ENCODE data around the gene ATPAF2. TPM values are rescaled to one million over a fixed set of nuclear protein-coding genes. Genes with fewer than 3 reads are reported as not detected.

ATPAF2 gene
- total RNA-seq, 2 donors from 2014 or later, result 23.5 to 44.5 TPM

DNA sequence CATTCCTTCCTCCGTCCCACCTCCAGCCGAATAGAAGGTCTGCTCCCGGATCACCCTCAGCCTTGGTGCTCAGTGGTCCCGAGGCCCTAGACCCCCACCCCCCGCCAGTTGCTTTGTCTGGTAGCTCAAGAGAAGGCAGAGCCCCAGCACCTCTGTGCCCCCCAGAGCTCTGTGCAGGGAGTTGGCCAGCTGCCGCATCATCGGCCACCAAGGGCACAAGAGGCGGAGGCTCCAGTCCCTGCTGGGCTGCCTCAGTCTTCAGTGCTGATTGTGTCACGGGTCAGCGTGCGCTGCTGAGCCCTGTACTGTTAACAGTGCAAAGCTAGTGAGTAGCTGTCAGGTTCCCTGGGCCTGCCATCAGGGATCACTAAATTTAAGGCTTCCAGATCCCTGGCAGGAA, 26.6 kb upstream of the ATPAF2 start:
- Histone ChIP-seq H3K9ac (ENCODE audit: low read depth in 2 of 2, low read length in 2 of 2) (no peak overlapping the region), H3K27ac (no peak overlapping the region), H3K27me3 (no peaks in the 10 kb centered on the region), H3K4me3 (no peak overlapping the region), H3K4me1 (no peaks in the 10 kb centered on the region), H3K36me3 (peaks cover 6% of the 10 kb centered on the region), H3K9me3 (no peaks in the 10 kb centered on the region)
- no peak for DNase-seq
- intact Hi-C loops (cut with DNase I), result no loop called here
- no peak for TF ChIP-seq CTCF (IDR thresholded peaks at IDR 0.05)

GRCh38 chr17:18064053-18064452, 25.1 kb upstream of the ATPAF2 start:
- intact Hi-C loops (cut with DNase I), result no loop called here
- DNase-seq, result no peak
- H3K27ac ChIP-seq, result no peak overlapping the region
- no peaks in the 10 kb centered on the region for H3K27me3 ChIP-seq
- no peak overlapping the region for H3K9ac ChIP-seq (ENCODE audit: low read depth in 2 of 2, low read length in 2 of 2)
- no peak overlapping the region for H3K4me3 ChIP-seq
- H3K36me3 ChIP-seq, result peaks cover 6% of the 10 kb centered on the region
- H3K4me1 ChIP-seq, result no peaks in the 10 kb centered on the region
- no peaks in the 10 kb centered on the region for H3K9me3 ChIP-seq
- no peak for TF ChIP-seq CTCF (IDR thresholded peaks at IDR 0.05)

- no peak overlapping the region for H3K27ac ChIP-seq
- H3K9ac ChIP-seq (ENCODE audit: low read depth in 2 of 2, low read length in 2 of 2), result no peak overlapping the region
- H3K4me3 ChIP-seq, result no peak overlapping the region
- no peaks in the 10 kb centered on the region for H3K4me1 ChIP-seq
- H3K36me3 ChIP-seq, result peaks cover 6% of the 10 kb centered on the region
- no peak for DNase-seq
- TF ChIP-seq CTCF (IDR thresholded peaks at IDR 0.05), result no peak
- no peaks in the 10 kb centered on the region for H3K27me3 ChIP-seq
- intact Hi-C loops (cut with DNase I), result no loop called here
- H3K9me3 ChIP-seq, result no peaks in the 10 kb centered on the region
Observed at GRCh38 chr17:18059283-18059682, 20.3 kb upstream of the ATPAF2 start.

GRCh38 chr17:18056214-18056613, 17.2 kb upstream of the ATPAF2 start:
- no peak overlapping the region for H3K4me3 ChIP-seq
- H3K9me3 ChIP-seq, result no peaks in the 10 kb centered on the region
- H3K36me3 ChIP-seq, result no peaks in the 10 kb centered on the region
- H3K4me1 ChIP-seq, result no peaks in the 10 kb centered on the region
- no peak overlapping the region for H3K9ac ChIP-seq (ENCODE audit: low read depth in 2 of 2, low read length in 2 of 2)
- TF ChIP-seq CTCF (IDR thresholded peaks at IDR 0.05), result no peak
- H3K27ac ChIP-seq, result no peak overlapping the region
- no peak for DNase-seq
- H3K27me3 ChIP-seq, result no peaks in the 10 kb centered on the region
- intact Hi-C loops (cut with DNase I), result no loop called here

GRCh38 chr17:18055597-18055996, 16.6 kb upstream of the ATPAF2 start:
- intact Hi-C loops (cut with DNase I), result no loop called here
- H3K4me3 ChIP-seq, result no peak overlapping the region
- no peaks in the 10 kb centered on the region for H3K27me3 ChIP-seq
- no peaks in the 10 kb centered on the region for H3K36me3 ChIP-seq
- TF ChIP-seq CTCF (IDR thresholded peaks at IDR 0.05), result no peak
- no peaks in the 10 kb centered on the region for H3K9me3 ChIP-seq
- no peak for DNase-seq
- no peak overlapping the region for H3K9ac ChIP-seq (ENCODE audit: low read depth in 2 of 2, low read length in 2 of 2)
- H3K4me1 ChIP-seq, result no peaks in the 10 kb centered on the region
- H3K27ac ChIP-seq, result no peak overlapping the region
